Ovary (tissue), 9 donors: ENCODE results near the gene OSM. TPM values are rescaled to one million over a fixed set of nuclear protein-coding genes. Genes with fewer than 3 reads are reported as not detected.

ENCODE experiments used
- DNase-seq, 5 donors: peaks; one replicate each; pipeline ENCODE4 v3.0.0-alpha.2; 2019 to 2020
- H3K27ac ChIP-seq, 2 donors: fragments of 200-600 bp; one replicate each; pipeline versions ENCODE4 v1.5.1 to v1.8.0; 2019 to 2022
- H3K27me3 ChIP-seq: fragments of 200-600 bp; one replicate; pipeline ENCODE4 v1.8.0; 2022
- H3K36me3 ChIP-seq: fragments of 200-600 bp; sonication (generic); one replicate; pipeline ENCODE4 v1.5.1; 2019
- H3K4me1 ChIP-seq: one replicate; pipeline ENCODE4 v1.8.1; 2013; ENCODE audit warnings: mild to moderate bottlenecking, moderate library complexity; ENCODE audit not compliant: insufficient read depth
- H3K4me3 ChIP-seq: fragments of 200-600 bp; sonication (generic); one replicate; pipeline ENCODE4 v1.5.1; 2017
- H3K9me3 ChIP-seq, 2 donors: fragments of 200-600 bp in 1 of 2; sonication (generic) in 1 of 2; one replicate each; pipeline versions ENCODE4 v1.5.1 to v1.8.1; 2013 to 2019; ENCODE audit warnings: mild to moderate bottlenecking in 1 of 2, moderate library complexity in 1 of 2
- EP300 ChIP-seq: sonication (generic); formaldehyde crosslinking; IDR thresholded peaks from one replicate; pipeline ENCODE4 v1.6.1; 2017; ENCODE audit warnings: antibody characterized with exemption
- POLR2A ChIP-seq: fragments of 450-650 bp; IDR thresholded peaks from one replicate; pipeline ENCODE4 v1.6.1; 2017; ENCODE audit warnings: antibody characterized with exemption, mild to moderate bottlenecking, moderate library complexity
- WGBS, 3 donors: extraction: QIAGEN DNeasy Blood & Tissue Kit in 1 of 3; methylation state at CpG; one replicate each; pipeline versions ENCODE4 v1.1.5 to v1.1.7; 2013 to 2017; 5-methylcytosine and 5-hydroxymethylcytosine counted together
- intact Hi-C, 4 donors: fragments of 100-400 bp; cut with DNase I; formaldehyde crosslinking; loops; one replicate each; pipeline versions ENCODE4 v1.11.0 to v1.15.1; 2022 to 2023
- polyA plus RNA-seq, 2 donors: library from polyadenylated mRNA; stranded (reverse); fragments of 200-250 nt in 1 of 2; fragments of 350-450 nt in 1 of 2; fragmentation: Illumina TruSeq in 1 of 2; extraction: RNeasy Lipid Tissue Mini Kit (QIAGEN cat#74804) in 1 of 2; gene quantifications; one replicate each; pipeline ENCODE4 v1.2.3, GENCODE V29; 2013 to 2014
- total RNA-seq, 7 donors: library from RNA; depleted of rRNA in 2 of 7; stranded (reverse); fragments of >200 nt in 2 of 7; fragmentation: NEBNext Ultra II Directional in 3 of 7; extraction: Animal tissue kit (Norgen Biotek cat#: 25700) in 3 of 7; gene quantifications; one replicate each; pipeline versions ENCODE4 v1.1.0 to v1.2.4, GENCODE V29; 2016 to 2023
- TF ChIP-seq, protein P1 (sequence below), 3 donors: fragments of 450-650 bp in 2 of 3; fragments of 200-600 bp in 1 of 3; IDR thresholded peaks; one replicate each; pipeline versions ENCODE4 v1.5.1 to v1.8.0; 2016 to 2022; ENCODE audit warnings: antibody characterized with exemption in 3 of 3, mild to moderate bottlenecking in 1 of 3
- donor health status: DM: no; HTN: no; CAD: no; lungs with moderate emphysema.
- donor health status: DM: no; HTN: no; CAD: no.
- donor health status: Bipolar disorder and iron deficiency.
- donor health status: DM: yes; HTN: yes; CAD: no.
- donor health status: DM: no; HTN: no; CAD: no.
- donor health status: DM: yes; HTN: yes; CAD: no.

OSM gene
- total and polyA plus RNA-seq, 9 donors: 0.46 to 4.5 (median 1.2) TPM; not detected in 2

- no peaks in the 10 kb centered on the region for H3K9me3 ChIP-seq
- 75 to 83% (median 81%) methylated on average over 4 of the region's 4 CpGs for WGBS, 3 donors
- TF ChIP-seq EP300: no peak
- TF ChIP-seq, protein P1, sequence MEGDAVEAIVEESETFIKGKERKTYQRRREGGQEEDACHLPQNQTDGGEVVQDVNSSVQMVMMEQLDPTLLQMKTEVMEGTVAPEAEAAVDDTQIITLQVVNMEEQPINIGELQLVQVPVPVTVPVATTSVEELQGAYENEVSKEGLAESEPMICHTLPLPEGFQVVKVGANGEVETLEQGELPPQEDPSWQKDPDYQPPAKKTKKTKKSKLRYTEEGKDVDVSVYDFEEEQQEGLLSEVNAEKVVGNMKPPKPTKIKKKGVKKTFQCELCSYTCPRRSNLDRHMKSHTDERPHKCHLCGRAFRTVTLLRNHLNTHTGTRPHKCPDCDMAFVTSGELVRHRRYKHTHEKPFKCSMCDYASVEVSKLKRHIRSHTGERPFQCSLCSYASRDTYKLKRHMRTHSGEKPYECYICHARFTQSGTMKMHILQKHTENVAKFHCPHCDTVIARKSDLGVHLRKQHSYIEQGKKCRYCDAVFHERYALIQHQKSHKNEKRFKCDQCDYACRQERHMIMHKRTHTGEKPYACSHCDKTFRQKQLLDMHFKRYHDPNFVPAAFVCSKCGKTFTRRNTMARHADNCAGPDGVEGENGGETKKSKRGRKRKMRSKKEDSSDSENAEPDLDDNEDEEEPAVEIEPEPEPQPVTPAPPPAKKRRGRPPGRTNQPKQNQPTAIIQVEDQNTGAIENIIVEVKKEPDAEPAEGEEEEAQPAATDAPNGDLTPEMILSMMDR (IDR thresholded peaks at IDR 0.05): no peak
- TF ChIP-seq POLR2A: no peak
- no peaks in the 10 kb centered on the region for H3K4me1 ChIP-seq
- H3K4me3 ChIP-seq: no peak overlapping the region
- no peaks in the 10 kb centered on the region for H3K27me3 ChIP-seq
- intact Hi-C loops: no loop called here
- no peak for DNase-seq
- H3K27ac ChIP-seq: no peak overlapping the region
- H3K36me3 ChIP-seq: no peaks in the 10 kb centered on the region
Observed at GRCh38 chr22:30222321-30222720, 44.3 kb downstream of the OSM start.

GRCh38 chr22:30221121-30221992 is 45.3 kb downstream of the OSM start:
- H3K9me3 ChIP-seq: no peaks in the 10 kb centered on the region
- no peak overlapping the region for H3K27ac ChIP-seq
- no peak overlapping the region for H3K4me3 ChIP-seq
- H3K27me3 ChIP-seq: no peaks in the 10 kb centered on the region
- TF ChIP-seq EP300: no peak
- no peak for TF ChIP-seq POLR2A
- TF ChIP-seq, protein P1 (IDR thresholded peaks at IDR 0.05): no peak
- 78 to 85% (median 85%) methylated on average over 26 of the region's 26 CpGs for WGBS, 3 donors
- no peaks in the 10 kb centered on the region for H3K36me3 ChIP-seq
- H3K4me1 ChIP-seq: no peaks in the 10 kb centered on the region
- no peak for DNase-seq
- intact Hi-C loops: no loop called here

DNA sequence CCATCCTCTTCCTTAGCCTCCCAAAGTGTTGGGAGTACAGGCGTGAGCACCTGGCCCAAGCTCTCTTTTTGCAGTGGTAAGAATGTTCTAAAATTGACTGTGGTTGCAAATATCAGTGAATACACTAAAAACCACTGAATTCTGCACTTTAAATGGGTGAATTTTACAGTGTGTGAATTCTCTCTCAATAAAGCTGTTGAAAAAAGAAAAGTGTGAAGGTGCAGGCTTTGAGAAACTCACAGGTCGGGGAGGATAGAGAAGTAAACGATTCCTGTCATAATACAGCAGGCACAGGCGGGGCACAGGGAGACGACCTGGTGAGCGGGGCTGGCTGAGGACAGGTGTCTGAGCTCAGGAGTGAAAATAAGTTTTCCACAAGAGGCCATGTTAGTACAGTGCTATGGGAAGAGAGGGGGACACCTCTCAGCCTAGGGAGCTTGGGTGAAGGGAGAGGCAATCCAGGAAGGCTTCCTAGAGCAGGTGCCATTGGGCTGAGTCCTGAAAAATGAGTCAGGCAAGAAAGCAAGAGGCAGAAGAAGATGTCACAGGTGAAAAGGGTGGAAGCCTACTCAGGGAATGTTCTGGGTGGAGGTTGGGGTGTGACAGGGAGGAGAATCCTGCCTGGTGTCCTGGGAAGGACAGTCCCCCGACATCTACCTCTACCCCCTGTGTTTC is 46.2 kb downstream of the OSM start:
- 74 to 83% (median 79%) methylated on average over 7 of the region's 7 CpGs for WGBS, 3 donors
- no peak for DNase-seq
- TF ChIP-seq, protein P1 (IDR thresholded peaks at IDR 0.05): no peak
- Histone ChIP-seq H3K36me3 (no peaks in the 10 kb centered on the region), H3K27me3 (no peaks in the 10 kb centered on the region), H3K4me3 (no peak overlapping the region), H3K27ac (no peak overlapping the region), H3K9me3 (no peaks in the 10 kb centered on the region), H3K4me1 (no peaks in the 10 kb centered on the region)
- intact Hi-C loops: no loop called here

DNA sequence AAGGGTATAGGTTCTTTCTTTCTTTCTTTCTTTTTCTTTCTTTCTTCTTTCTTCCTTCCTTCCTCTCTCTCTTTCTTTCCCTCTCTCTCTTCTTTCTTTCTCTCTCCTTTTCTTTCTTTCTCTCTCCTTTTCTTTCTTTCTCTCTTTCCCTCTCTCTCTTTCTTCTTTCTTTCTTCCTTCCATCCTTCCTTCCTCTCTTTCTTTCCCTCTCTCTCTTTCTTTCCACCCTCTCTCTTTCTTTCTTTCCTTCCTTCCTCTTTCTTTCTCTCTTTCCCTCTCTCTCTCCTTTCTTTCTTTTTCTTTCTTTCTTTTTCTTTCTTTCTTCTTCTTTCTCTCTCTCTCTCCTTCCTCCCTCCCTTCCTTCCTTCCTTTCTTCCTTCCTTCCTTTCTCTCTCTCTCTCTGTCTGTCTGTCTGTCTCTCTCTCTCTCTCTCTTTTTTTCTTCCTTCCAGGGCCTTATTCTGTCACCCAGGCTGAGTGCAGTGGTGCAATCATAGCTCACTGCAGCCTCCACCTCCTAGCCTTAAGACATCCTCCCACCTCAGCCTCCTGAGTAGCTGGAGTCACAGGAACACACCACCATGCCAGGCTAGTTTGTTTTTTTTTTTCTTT is 46.9 kb downstream of the OSM start:
- H3K4me3 ChIP-seq: no peak overlapping the region
- TF ChIP-seq, protein P1 (IDR thresholded peaks at IDR 0.05): no peak
- TF ChIP-seq POLR2A: no peak
- no peak for TF ChIP-seq EP300
- intact Hi-C loops: no loop called here
- H3K9me3 ChIP-seq: no peaks in the 10 kb centered on the region
- no peaks in the 10 kb centered on the region for H3K27me3 ChIP-seq
- H3K36me3 ChIP-seq: no peaks in the 10 kb centered on the region
- no peaks in the 10 kb centered on the region for H3K4me1 ChIP-seq
- H3K27ac ChIP-seq: no peak overlapping the region
- DNase-seq: no peak
